Measurements from ENCODE around the gene BACH2. TPM values are rescaled to one million over a fixed set of nuclear protein-coding genes. Genes with fewer than 3 reads are reported as not detected.

Gene BACH2
- total RNA-seq, 4 donors from 2014 or later: 4.2 to 9.8 (median 5.8) TPM

DNA sequence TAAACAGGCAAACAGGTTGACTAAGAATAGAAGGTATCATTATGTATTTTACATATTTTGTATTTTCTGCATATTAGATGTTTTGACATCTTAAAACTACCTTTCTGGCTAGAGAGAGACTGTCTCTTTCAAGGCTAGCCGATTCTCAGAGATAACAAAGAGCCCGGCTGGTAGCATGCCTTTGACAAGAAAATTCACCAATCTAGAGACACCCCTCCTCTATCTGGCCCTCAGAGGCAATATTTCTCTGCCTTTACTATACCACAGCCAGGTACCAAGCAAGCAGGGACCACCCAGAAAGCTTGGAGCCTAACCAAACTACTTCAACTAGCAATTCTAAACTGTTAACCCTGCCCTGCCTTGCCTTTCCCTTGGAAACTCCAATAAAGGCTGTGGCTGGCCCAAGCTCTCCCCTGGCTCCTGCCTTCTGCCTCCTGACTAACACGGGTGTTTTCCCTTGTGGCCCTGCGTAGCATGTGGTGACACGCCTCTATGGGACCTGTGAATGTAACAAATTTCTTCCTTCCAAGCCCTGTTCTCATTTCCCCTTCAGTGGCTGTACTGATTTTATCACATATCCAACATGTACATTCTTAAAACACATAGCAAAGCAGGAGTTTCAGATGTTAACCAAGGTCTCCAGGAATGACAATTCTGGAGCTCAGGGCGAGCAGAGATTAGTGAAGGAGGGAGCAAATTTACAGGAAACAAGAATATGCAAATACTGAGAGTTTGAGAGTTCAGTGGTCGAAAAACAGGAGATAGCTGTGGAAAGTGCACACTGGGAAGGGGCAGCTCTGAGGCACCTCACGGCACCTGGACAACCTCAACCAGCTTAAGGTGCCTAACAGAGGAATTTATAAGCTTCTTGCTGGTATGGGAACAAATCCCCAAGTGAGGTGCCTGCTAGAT lies 120.8 kb downstream of the BACH2 start:
- peaks cover 18 to 25% (median 18%) of the 10 kb centered on the region in 4 donors for H3K4me1 ChIP-seq
- H3K27me3 ChIP-seq: no peaks in the 10 kb centered on the region
- intact Hi-C loops (cut with DNase I): no loop called here
- no peaks in the 10 kb centered on the region for H3K9me3 ChIP-seq
- no peak for TF ChIP-seq EP300 (IDR thresholded peaks at IDR 0.05)
- TF ChIP-seq POLR2A (IDR thresholded peaks at IDR 0.05; ENCODE audit: low read depth): no peak
- no peak for TF ChIP-seq POLR2AphosphoS5 (IDR thresholded peaks at IDR 0.05)
- TF ChIP-seq, protein P1, sequence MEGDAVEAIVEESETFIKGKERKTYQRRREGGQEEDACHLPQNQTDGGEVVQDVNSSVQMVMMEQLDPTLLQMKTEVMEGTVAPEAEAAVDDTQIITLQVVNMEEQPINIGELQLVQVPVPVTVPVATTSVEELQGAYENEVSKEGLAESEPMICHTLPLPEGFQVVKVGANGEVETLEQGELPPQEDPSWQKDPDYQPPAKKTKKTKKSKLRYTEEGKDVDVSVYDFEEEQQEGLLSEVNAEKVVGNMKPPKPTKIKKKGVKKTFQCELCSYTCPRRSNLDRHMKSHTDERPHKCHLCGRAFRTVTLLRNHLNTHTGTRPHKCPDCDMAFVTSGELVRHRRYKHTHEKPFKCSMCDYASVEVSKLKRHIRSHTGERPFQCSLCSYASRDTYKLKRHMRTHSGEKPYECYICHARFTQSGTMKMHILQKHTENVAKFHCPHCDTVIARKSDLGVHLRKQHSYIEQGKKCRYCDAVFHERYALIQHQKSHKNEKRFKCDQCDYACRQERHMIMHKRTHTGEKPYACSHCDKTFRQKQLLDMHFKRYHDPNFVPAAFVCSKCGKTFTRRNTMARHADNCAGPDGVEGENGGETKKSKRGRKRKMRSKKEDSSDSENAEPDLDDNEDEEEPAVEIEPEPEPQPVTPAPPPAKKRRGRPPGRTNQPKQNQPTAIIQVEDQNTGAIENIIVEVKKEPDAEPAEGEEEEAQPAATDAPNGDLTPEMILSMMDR (IDR thresholded peaks at IDR 0.05): no peak
- DNase-seq (ENCODE audit: extremely low spot score): no peak
- H3K36me3 ChIP-seq: no peaks in the 10 kb centered on the region
- no peak overlapping the region for H3K4me3 ChIP-seq
- H3K27ac ChIP-seq (replicated peaks in 1 of 4): no peak overlapping the region
- 74% methylated on average over 8 of the region's 8 CpGs for WGBS

DNA sequence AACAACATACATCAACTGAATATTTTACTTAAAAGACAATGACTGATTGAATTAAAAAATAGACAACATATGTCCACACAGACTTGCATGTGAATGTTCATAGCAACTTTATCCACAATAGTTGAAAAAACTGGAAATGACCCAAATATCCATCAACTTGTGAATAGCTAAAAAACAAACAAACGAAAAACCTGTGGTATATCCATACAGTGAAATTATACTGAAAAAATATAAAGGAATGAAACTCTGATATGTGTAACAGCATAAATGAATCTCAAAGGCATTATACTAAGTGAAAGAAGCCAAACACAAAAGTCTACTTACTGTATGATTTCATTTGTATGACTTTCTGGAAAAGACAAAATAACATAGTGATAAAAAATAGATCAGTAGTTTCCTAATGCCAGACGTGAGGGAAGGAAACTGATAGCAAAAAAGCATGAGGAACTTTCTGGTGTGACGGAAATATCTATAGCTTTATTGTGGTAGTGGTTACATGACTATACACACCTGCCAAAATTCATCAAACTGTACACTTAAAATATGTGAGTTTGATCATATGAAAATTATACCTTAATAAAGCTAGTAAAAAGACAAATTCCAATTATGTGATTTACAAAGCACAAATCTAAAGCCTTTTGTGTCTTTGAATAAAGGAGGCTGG lies 123.2 kb downstream of the BACH2 start:
- 70% methylated on average over 3 of the region's 3 CpGs for WGBS
- peaks cover 25 to 33% (median 27%) of the 10 kb centered on the region in 4 donors for H3K4me1 ChIP-seq
- no peak for DNase-seq (ENCODE audit: extremely low spot score)
- H3K9me3 ChIP-seq: no peaks in the 10 kb centered on the region
- no peaks in the 10 kb centered on the region for H3K27me3 ChIP-seq
- no peak overlapping the region for H3K27ac ChIP-seq (replicated peaks in 1 of 4)
- H3K4me3 ChIP-seq: no peak overlapping the region
- TF ChIP-seq POLR2AphosphoS5 (IDR thresholded peaks at IDR 0.05) (no peak), EP300 (IDR thresholded peaks at IDR 0.05) (no peak), POLR2A (IDR thresholded peaks at IDR 0.05; ENCODE audit: low read depth) (no peak)
- TF ChIP-seq, protein P1 (IDR thresholded peaks at IDR 0.05): no peak
- H3K36me3 ChIP-seq: no peaks in the 10 kb centered on the region
- intact Hi-C loops (cut with DNase I): no loop called here

DNA sequence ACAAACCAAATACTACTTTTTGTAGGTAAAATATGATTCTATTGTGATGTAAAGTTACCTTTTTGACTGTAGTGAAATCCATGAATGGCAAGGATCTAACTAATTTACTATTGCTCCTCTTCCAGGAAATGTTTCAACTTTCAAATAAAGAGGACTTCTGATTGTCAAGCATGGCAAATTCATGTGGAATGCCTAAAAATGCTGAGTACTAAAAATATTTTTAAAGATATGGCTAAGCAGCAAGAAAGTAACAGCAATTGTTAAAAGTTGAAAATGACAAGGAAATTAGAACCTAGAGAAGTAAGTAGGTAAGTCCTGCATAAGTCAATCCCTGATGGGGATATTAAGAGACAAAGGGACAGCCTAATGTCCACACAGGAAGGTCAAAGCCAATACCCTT lies 126.0 kb downstream of the BACH2 start:
- intact Hi-C loops (cut with DNase I): no loop called here
- Histone ChIP-seq H3K36me3 (no peaks in the 10 kb centered on the region), H3K4me3 (no peak overlapping the region), H3K27me3 (no peaks in the 10 kb centered on the region), H3K4me1 (peaks cover 12 to 26% (median 25%) of the 10 kb centered on the region in 4 donors), H3K9me3 (no peaks in the 10 kb centered on the region), H3K27ac (replicated peaks in 1 of 4) (no peak overlapping the region)
- TF ChIP-seq, protein P1 (IDR thresholded peaks at IDR 0.05): no peak
- TF ChIP-seq POLR2A (IDR thresholded peaks at IDR 0.05; ENCODE audit: low read depth): no peak
- no peak for TF ChIP-seq POLR2AphosphoS5 (IDR thresholded peaks at IDR 0.05)
- no peak for TF ChIP-seq EP300 (IDR thresholded peaks at IDR 0.05)
- no peak for DNase-seq (ENCODE audit: extremely low spot score)

DNA sequence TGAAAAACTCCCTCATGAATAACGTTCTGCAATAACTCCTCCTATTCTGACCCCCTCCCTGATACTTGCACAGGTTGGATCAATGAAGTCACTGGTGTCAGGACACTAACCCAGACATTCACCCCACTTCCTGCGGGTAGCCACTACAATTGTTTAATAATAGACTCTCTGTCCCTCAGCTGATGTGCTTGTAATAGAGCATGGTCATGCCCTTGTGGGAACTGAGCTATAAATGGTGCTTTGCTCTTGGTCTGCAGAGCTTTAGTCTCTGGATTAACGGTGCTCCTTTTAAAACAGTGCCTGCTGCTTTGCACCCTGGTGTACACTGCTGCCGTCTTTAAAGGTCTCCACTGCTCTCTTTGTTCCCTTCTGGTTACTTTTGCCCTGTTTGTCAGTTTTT lies 127.3 kb downstream of the BACH2 start:
- no peaks in the 10 kb centered on the region for H3K9me3 ChIP-seq
- no peak for TF ChIP-seq EP300 (IDR thresholded peaks at IDR 0.05)
- peak in 1 of 2 donors; percentile 25 for TF ChIP-seq POLR2AphosphoS5 (IDR thresholded peaks at IDR 0.05)
- no peak for DNase-seq (ENCODE audit: extremely low spot score)
- H3K27ac ChIP-seq (replicated peaks in 1 of 4): peak overlapping the region in 1 of 4 donors; percentile 0
- no peaks in the 10 kb centered on the region for H3K36me3 ChIP-seq
- H3K27me3 ChIP-seq: no peaks in the 10 kb centered on the region
- H3K4me3 ChIP-seq: no peak overlapping the region
- WGBS: 28% methylated on average over 4 of the region's 4 CpGs
- H3K4me1 ChIP-seq: peaks cover 12 to 26% (median 25%) of the 10 kb centered on the region in 4 donors
- intact Hi-C loops (cut with DNase I): no loop called here

DNA sequence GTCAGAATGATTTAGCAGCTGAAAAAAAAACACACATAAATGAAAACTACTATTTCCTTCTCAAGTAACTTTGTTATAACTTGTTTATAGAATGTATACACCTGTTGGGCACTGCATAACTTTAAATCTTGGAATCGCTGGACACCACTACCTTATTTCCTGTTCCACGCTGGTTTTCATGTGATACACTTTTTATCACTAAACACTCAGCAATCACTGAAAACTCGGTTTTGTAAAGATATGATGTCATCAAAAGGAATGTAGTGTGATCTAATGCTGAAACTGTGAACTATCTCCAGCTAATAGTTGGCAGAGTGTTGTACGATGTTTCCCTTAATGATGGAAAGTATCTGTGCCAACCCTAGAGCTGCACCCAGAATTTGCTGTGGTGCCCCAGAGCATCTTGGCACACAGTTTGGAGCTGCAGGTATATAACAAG lies 127.9 kb downstream of the BACH2 start:
- Histone ChIP-seq H3K36me3 (no peaks in the 10 kb centered on the region), H3K27me3 (no peaks in the 10 kb centered on the region), H3K4me3 (no peak overlapping the region), H3K4me1 (peaks cover 12 to 26% (median 25%) of the 10 kb centered on the region in 4 donors), H3K27ac (replicated peaks in 1 of 4) (peak overlapping the region in 2 of 4 donors; percentile 0 to 19), H3K9me3 (no peaks in the 10 kb centered on the region)
- intact Hi-C loops (cut with DNase I): no loop called here
- TF ChIP-seq POLR2A (IDR thresholded peaks at IDR 0.05; ENCODE audit: low read depth) (no peak), EP300 (IDR thresholded peaks at IDR 0.05) (no peak)
- no peak for DNase-seq (ENCODE audit: extremely low spot score)
- WGBS: 41% methylated on average over 4 of the region's 4 CpGs
